Endodermal cell (in vitro differentiated cells): ENCODE results near the gene CLCA1. TPM values are rescaled to one million over a fixed set of nuclear protein-coding genes. Genes with fewer than 3 reads are reported as not detected.

ENCODE experiments used
- DNase-seq: peaks from one replicate; pipeline ENCODE4 v3.0.0-alpha.2; 2017
- H3K27ac ChIP-seq: 2 replicates; pipeline ENCODE4 v1.5.1; 2013; ENCODE audit warnings: mild to moderate bottlenecking, low read depth, low read length, moderate library complexity
- H3K27me3 ChIP-seq: 2 replicates; pipeline ENCODE4 v1.6.1; 2013; ENCODE audit warnings: mild to moderate bottlenecking, low read length, moderate library complexity; ENCODE audit not compliant: insufficient read depth, control insufficient read depth, poor library complexity, severe bottlenecking
- H3K36me3 ChIP-seq: 2 replicates; pipeline ENCODE4 v1.7.0; 2013; ENCODE audit warnings: mild to moderate bottlenecking, low read length, moderate library complexity; ENCODE audit not compliant: control insufficient read depth, insufficient read depth
- H3K4me1 ChIP-seq: one replicate; pipeline ENCODE4 v1.7.0; 2013; ENCODE audit warnings: low read length; ENCODE audit not compliant: control insufficient read depth, insufficient read depth
- H3K4me3 ChIP-seq: 2 replicates; pipeline ENCODE4 v1.5.1; 2013; ENCODE audit warnings: mild to moderate bottlenecking, low read length, moderate library complexity
- H3K9ac ChIP-seq: 2 replicates; pipeline ENCODE4 v1.6.1; 2013; ENCODE audit warnings: mild to moderate bottlenecking, low read length, moderate library complexity; ENCODE audit not compliant: poor library complexity, severe bottlenecking; ENCODE audit errors: extremely low read depth
- H3K9me3 ChIP-seq: 2 replicates; pipeline ENCODE4 v1.6.1; 2013; ENCODE audit warnings: mild to moderate bottlenecking, low read length, moderate library complexity; ENCODE audit not compliant: control insufficient read depth
- H3K27ac Mint-ChIP-seq: 2 replicates; pipeline ENCODE4 v1.8.0; 2020; ENCODE audit warnings: mixed read lengths
- H3K27me3 Mint-ChIP-seq: 2 replicates; pipeline ENCODE4 v1.8.0; 2021; ENCODE audit warnings: mild to moderate bottlenecking, mixed read lengths; ENCODE audit not compliant: insufficient read depth
- H3K36me3 Mint-ChIP-seq: 2 replicates; pipeline ENCODE4 v1.8.0; 2020; ENCODE audit warnings: low read depth, mixed read lengths
- H3K4me1 Mint-ChIP-seq: 2 replicates; pipeline ENCODE4 v1.8.0; 2020; ENCODE audit warnings: mixed read lengths
- H3K4me3 Mint-ChIP-seq: 2 replicates; pipeline ENCODE4 v1.8.0; 2020; ENCODE audit warnings: mild to moderate bottlenecking, moderate library complexity, mixed read lengths
- H3K9me3 Mint-ChIP-seq: 2 replicates; pipeline ENCODE4 v1.8.0; 2020; ENCODE audit warnings: mild to moderate bottlenecking, mixed read lengths
- CTCF ChIP-seq: fragments of 200-600 bp; sonication (generic); conservative IDR thresholded peaks from 2 replicates; pipeline ENCODE4 v1.5.0; 2021; ENCODE audit warnings: antibody characterized with exemption, mild to moderate bottlenecking
- WGBS, 2 experiments: methylation state at CpG; one replicate each; pipeline versions ENCODE4 v1.1.5 to v1.1.7; 2013; ENCODE audit warnings: missing lambda C conversion rate in 2 of 2, mixed read lengths in 1 of 2; ENCODE audit not compliant: insufficient coverage in 1 of 2, insufficient read length in 1 of 2; 5-methylcytosine and 5-hydroxymethylcytosine counted together
- long read RNA-seq, 4 experiments: library from polyadenylated mRNA in 2 of 4; library from RNA in 1 of 4; library from capped mRNA in 1 of 4; stranded (forward) in 3 of 4; unstranded in 1 of 4; transcript quantifications; one replicate each; pipeline ENCODE4 v2.0.0, GENCODE V29; 2020 to 2021; ENCODE audit warnings: inconsistent platforms in 1 of 4
- polyA plus RNA-seq, 2 experiments: library from polyadenylated mRNA; stranded (reverse); fragments of 50-300 nt; gene quantifications; one replicate each; pipeline ENCODE4 v1.2.3, GENCODE V29; 2013
- total RNA-seq, 2 donors: library from RNA; stranded (reverse); fragmentation: NEBNext Ultra II Directional in 1 of 2; extraction: Animal tissue kit (Norgen Biotek cat#: 25700) in 1 of 2; gene quantifications; 2 replicates in 1 of 2; 3 replicates in 1 of 2; pipeline ENCODE4 v1.2.1, GENCODE V29; 2021

CLCA1 gene
- total RNA-seq: under 1 TPM; 0.24 to 0.60 TPM
- polyA plus RNA-seq (2013, experiment 1 of 2): 0.11 TPM
- polyA plus RNA-seq (2013, experiment 2 of 2): not detected
- long read RNA-seq, experiment 1, partial matches to known transcripts: 0 of 1 reads
- long read RNA-seq, experiment 1, other reads (novel, unspliced or antisense): 0 of 1 reads
- long read RNA-seq, experiment 2, partial matches to known transcripts: 0 of 1 reads
- long read RNA-seq, experiment 2, other reads (novel, unspliced or antisense): 1 of 1 reads
- long read RNA-seq, experiment 3, partial matches to known transcripts: 0 of 1 reads
- long read RNA-seq, experiment 3, other reads (novel, unspliced or antisense): 0 of 1 reads
- long read RNA-seq, experiment 4: 0 reads

DNA sequence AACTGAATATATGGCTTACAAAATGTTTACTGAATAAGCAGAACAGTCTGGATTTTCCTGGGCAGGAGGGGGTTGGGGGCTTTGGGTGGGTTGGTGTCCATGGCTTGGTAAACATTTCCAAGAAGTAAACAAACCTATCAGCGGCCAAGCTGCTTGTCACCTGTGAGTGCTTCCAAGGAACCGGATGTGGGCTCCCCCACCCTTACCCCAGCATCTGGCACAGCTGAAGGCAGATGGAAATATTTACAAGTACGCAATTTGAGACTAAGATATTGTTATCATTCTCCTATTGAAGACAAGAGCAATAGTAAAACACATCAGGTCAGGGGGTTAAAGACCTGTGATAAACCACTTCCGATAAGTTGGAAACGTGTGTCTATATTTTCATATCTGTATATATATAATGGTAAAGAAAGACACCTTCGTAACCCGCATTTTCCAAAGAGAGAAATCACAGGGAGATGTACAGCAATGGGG is at the start of gene CLCA1:
Gene CLCA1, plus strand, starts transcription at position 427 of the 477 bp plus-strand sequence. Its CDS starts 45 bp downstream, at position 472.
- Mint-ChIP-seq H3K9me3 (no peaks in the 10 kb centered on the region), H3K4me1 (peaks cover 29% of the 10 kb centered on the region), H3K27me3 (peaks cover 5% of the 10 kb centered on the region), H3K4me3 (no peak within 1 kb of the TSS), H3K27ac (no peak within 1 kb of the TSS), H3K36me3 (no peaks in the 10 kb centered on the region)
- Histone ChIP-seq H3K36me3 (no peaks in the 10 kb centered on the region), H3K4me3 (no peak within 1 kb of the TSS), H3K27me3 (no peaks in the 10 kb centered on the region), H3K27ac (no peak within 1 kb of the TSS), H3K9ac (no peak within 1 kb of the TSS), H3K9me3 (no peaks in the 10 kb centered on the region), H3K4me1 (peaks cover 4% of the 10 kb centered on the region)
- TF ChIP-seq CTCF: no peak
- no peak for DNase-seq
- WGBS, 2 experiments: 92 to 100% methylated on average over 1 to 5 of the region's 7 CpGs

- Histone ChIP-seq H3K4me1 (no peaks in the 10 kb centered on the region), H3K9ac (no peak overlapping the region), H3K27me3 (peaks cover 4% of the 10 kb centered on the region), H3K9me3 (no peaks in the 10 kb centered on the region), H3K4me3 (no peak overlapping the region), H3K27ac (no peak overlapping the region), H3K36me3 (no peaks in the 10 kb centered on the region)
- Mint-ChIP-seq H3K27me3 (no peaks in the 10 kb centered on the region), H3K36me3 (no peaks in the 10 kb centered on the region), H3K4me1 (peaks cover 2% of the 10 kb centered on the region), H3K27ac (peak overlapping the region; percentile 14), H3K4me3 (no peak overlapping the region), H3K9me3 (no peaks in the 10 kb centered on the region)
- DNase-seq: peak; percentile 58
- TF ChIP-seq CTCF: peak; percentile 44
- WGBS, 2 experiments: 80 to 88% methylated on average over 4 of the region's 4 CpGs
Observed at GRCh38 chr1:86419277-86419903, 49.3 kb upstream of the CLCA1 start.

DNA sequence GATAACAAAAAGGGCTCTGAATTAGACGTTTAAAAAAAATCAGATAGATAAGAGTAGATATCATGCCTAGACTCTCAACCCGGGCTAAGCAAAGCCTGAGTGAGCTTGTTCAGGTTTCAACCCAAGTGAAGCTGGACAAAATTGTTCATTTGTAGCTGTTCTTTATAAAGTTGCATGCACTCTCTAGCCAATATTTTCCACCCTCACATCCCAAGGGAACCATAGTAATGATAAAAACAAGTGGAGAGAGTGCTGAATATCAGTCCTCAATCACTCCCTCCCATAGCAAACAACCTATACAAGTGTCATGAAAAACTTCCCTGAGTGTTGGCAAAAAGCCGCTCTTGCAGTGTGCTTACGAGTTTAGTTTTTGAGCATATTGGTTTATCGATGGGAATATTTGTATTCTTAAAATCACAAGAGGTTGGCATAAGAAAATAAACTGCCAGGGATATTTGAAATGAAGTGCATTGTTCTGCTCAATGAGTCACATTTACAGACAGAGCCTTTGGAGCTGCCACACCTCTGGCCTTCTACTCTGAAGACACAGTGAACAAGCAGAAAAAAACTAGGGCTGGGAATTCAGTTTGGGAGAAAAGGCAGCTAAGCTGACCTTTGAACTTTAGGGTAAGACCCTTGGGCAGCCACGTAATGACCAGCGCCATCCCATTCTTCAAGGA is 47.0 kb upstream of the CLCA1 start:
- TF ChIP-seq CTCF: no peak
- H3K36me3 Mint-ChIP-seq: no peaks in the 10 kb centered on the region
- Histone ChIP-seq H3K9ac (no peak overlapping the region), H3K36me3 (no peaks in the 10 kb centered on the region), H3K4me1 (no peaks in the 10 kb centered on the region), H3K4me3 (no peak overlapping the region), H3K27ac (no peak overlapping the region), H3K9me3 (no peaks in the 10 kb centered on the region), H3K27me3 (peaks cover 7% of the 10 kb centered on the region)
- H3K27me3 Mint-ChIP-seq: no peaks in the 10 kb centered on the region
- H3K4me1 Mint-ChIP-seq: peaks cover 2% of the 10 kb centered on the region
- no peak overlapping the region for H3K27ac Mint-ChIP-seq
- H3K9me3 Mint-ChIP-seq: no peaks in the 10 kb centered on the region
- DNase-seq: no peak
- 90 to 92% methylated on average over 7 of the region's 7 CpGs for WGBS, 2 experiments
- H3K4me3 Mint-ChIP-seq: no peak overlapping the region
